ENCODE data around the gene ANKEF1. TPM values are rescaled to one million over a fixed set of nuclear protein-coding genes. Genes with fewer than 3 reads are reported as not detected.

Gene ANKEF1
- polyA plus RNA-seq, 1 donor (not counting 4 experiments of a cell fraction or from before 2014, with no cell fraction given) = 12.4 TPM

GRCh38 chr20:10007747-10008146, 27.0 kb upstream of the ANKEF1 start:
- dilution Hi-C loops (cut with MboI; ENCODE audit: extremely low pct_ligation_motif_present, low sequenced_read_pairs) = no loop called here
- H3K9me1 ChIP-seq (ENCODE audit: control insufficient read depth, extremely low read depth, insufficient read depth, low read length) = no peaks in the 10 kb centered on the region
- no peaks in the 10 kb centered on the region for H3K4me1 ChIP-seq (ENCODE audit: control insufficient read depth, extremely low read depth, insufficient read depth, low read length)
- H3K9me3 ChIP-seq (ENCODE audit: control insufficient read depth, low read depth, low read length) = no peaks in the 10 kb centered on the region
- H3K9ac ChIP-seq (ENCODE audit: control insufficient read depth, extremely low read depth, insufficient read depth, low read length) = no peak overlapping the region
- no peaks in the 10 kb centered on the region for H3K79me2 ChIP-seq (ENCODE audit: control insufficient read depth, insufficient read depth, low read length)
- no peaks in the 10 kb centered on the region for H3K27me3 ChIP-seq (ENCODE audit: control insufficient read depth, extremely low read depth, insufficient read depth, low read length)
- H2AFZ ChIP-seq (ENCODE audit: control insufficient read depth, low read length) = no peak overlapping the region
- DNase-seq (ENCODE audit: low read depth, low spot score) (no peak), FAIRE-seq (no peak)
- TF ChIP-seq, protein P1, sequence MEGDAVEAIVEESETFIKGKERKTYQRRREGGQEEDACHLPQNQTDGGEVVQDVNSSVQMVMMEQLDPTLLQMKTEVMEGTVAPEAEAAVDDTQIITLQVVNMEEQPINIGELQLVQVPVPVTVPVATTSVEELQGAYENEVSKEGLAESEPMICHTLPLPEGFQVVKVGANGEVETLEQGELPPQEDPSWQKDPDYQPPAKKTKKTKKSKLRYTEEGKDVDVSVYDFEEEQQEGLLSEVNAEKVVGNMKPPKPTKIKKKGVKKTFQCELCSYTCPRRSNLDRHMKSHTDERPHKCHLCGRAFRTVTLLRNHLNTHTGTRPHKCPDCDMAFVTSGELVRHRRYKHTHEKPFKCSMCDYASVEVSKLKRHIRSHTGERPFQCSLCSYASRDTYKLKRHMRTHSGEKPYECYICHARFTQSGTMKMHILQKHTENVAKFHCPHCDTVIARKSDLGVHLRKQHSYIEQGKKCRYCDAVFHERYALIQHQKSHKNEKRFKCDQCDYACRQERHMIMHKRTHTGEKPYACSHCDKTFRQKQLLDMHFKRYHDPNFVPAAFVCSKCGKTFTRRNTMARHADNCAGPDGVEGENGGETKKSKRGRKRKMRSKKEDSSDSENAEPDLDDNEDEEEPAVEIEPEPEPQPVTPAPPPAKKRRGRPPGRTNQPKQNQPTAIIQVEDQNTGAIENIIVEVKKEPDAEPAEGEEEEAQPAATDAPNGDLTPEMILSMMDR (optimal IDR thresholded peaks at IDR 0.05 in 1 of 3, IDR thresholded peaks at IDR 0.05 in 1 of 3, conservative IDR thresholded peaks at IDR 0.05 in 1 of 3; ENCODE audit: extremely low read depth in 1 of 3, insufficient read depth in 2 of 3, low read length in 3 of 3) = no peak
- TF ChIP-seq EZH2 (IDR thresholded peaks at IDR 0.05; ENCODE audit: low read length) = no peak
- H3K36me3 ChIP-seq (ENCODE audit: control insufficient read depth in 2 of 2, extremely low read depth in 1 of 2, insufficient read depth in 2 of 2, low read length in 2 of 2) = no peaks in the 10 kb centered on the region
- no peak overlapping the region for H3K4me3 ChIP-seq (ENCODE audit: control insufficient read depth in 2 of 3, extremely low read depth in 1 of 3, insufficient read depth in 2 of 3, low read depth in 1 of 3, low read length in 3 of 3)
- H3K4me2 ChIP-seq (ENCODE audit: control insufficient read depth, extremely low read depth, insufficient read depth, low read depth, low read length) = no peak overlapping the region
- H3K27ac ChIP-seq (ENCODE audit: control insufficient read depth, insufficient read depth, low read length) = no peak overlapping the region
- H4K20me1 ChIP-seq (ENCODE audit: control insufficient read depth, extremely low read depth, insufficient read depth, low read length) = no peaks in the 10 kb centered on the region

- H3K27ac ChIP-seq (ENCODE audit: control insufficient read depth, insufficient read depth, low read length) = no peak overlapping the region
- H3K4me3 ChIP-seq (ENCODE audit: control insufficient read depth in 2 of 3, extremely low read depth in 1 of 3, insufficient read depth in 2 of 3, low read depth in 1 of 3, low read length in 3 of 3) = no peak overlapping the region
- H3K4me2 ChIP-seq (ENCODE audit: control insufficient read depth, extremely low read depth, insufficient read depth, low read depth, low read length) = no peak overlapping the region
- H3K9ac ChIP-seq (ENCODE audit: control insufficient read depth, extremely low read depth, insufficient read depth, low read length) = no peak overlapping the region
- H3K9me1 ChIP-seq (ENCODE audit: control insufficient read depth, extremely low read depth, insufficient read depth, low read length) = no peaks in the 10 kb centered on the region
- H3K36me3 ChIP-seq (ENCODE audit: control insufficient read depth in 2 of 2, extremely low read depth in 1 of 2, insufficient read depth in 2 of 2, low read length in 2 of 2) = no peaks in the 10 kb centered on the region
- DNase-seq (ENCODE audit: low read depth, low spot score) (no peak), FAIRE-seq (peak; percentile 41)
- no peaks in the 10 kb centered on the region for H3K4me1 ChIP-seq (ENCODE audit: control insufficient read depth, extremely low read depth, insufficient read depth, low read length)
- dilution Hi-C loops (cut with MboI; ENCODE audit: extremely low pct_ligation_motif_present, low sequenced_read_pairs) = no loop called here
- H3K9me3 ChIP-seq (ENCODE audit: control insufficient read depth, low read depth, low read length) = no peaks in the 10 kb centered on the region
- H3K27me3 ChIP-seq (ENCODE audit: control insufficient read depth, extremely low read depth, insufficient read depth, low read length) = no peaks in the 10 kb centered on the region
- TF ChIP-seq, protein P1 (optimal IDR thresholded peaks at IDR 0.05 in 1 of 3, IDR thresholded peaks at IDR 0.05 in 1 of 3, conservative IDR thresholded peaks at IDR 0.05 in 1 of 3; ENCODE audit: extremely low read depth in 1 of 3, insufficient read depth in 2 of 3, low read length in 3 of 3) = no peak
- TF ChIP-seq EZH2 (IDR thresholded peaks at IDR 0.05; ENCODE audit: low read length) = no peak
- H4K20me1 ChIP-seq (ENCODE audit: control insufficient read depth, extremely low read depth, insufficient read depth, low read length) = no peaks in the 10 kb centered on the region
- no peak overlapping the region for H2AFZ ChIP-seq (ENCODE audit: control insufficient read depth, low read length)
- no peaks in the 10 kb centered on the region for H3K79me2 ChIP-seq (ENCODE audit: control insufficient read depth, insufficient read depth, low read length)
These were observed 22.3 kb upstream of the ANKEF1 start for GRCh38 chr20:10012464-10012863.

Measured in keratinocyte (primary cell).